ENCODE measurements around the gene NRP2. TPM values are rescaled to one million over a fixed set of nuclear protein-coding genes. Genes with fewer than 3 reads are reported as not detected.

The NRP2 gene
- total RNA-seq, 2 experiments from 2014 or later, result 0.35 to 2.6 TPM

DNA sequence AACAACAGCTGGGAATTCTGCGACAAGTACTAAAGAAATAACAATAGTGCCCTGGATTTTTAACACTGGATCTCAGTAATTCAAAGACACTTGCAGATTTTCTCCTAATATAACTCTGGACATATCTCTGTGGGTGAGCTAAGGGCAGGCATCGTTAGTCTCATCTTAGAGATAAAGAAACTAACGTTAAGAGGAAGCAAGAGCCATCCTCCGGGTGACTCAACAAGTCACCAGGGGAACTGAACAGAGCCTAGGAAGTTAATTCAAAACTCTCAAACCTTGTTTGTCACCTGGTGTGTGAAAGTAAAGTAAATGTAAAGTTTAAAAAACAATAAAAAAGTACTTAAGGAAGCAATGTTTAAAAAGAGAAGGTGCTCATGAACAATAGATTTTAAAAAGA is 41.6 kb upstream of the NRP2 start:
- Histone ChIP-seq H3K9me2 (ENCODE audit: insufficient read depth, low read length) (no peaks in the 10 kb centered on the region), H2AFZ (ENCODE audit: low read length) (no peak overlapping the region), H3K4me1 (ENCODE audit: insufficient read depth, low read length, poor library complexity, severe bottlenecking) (no peaks in the 10 kb centered on the region), H3K79me2 (ENCODE audit: insufficient read depth, low read depth, low read length) (no peaks in the 10 kb centered on the region), H3K4me2 (ENCODE audit: low read length) (no peak overlapping the region), H3K27ac (ENCODE audit: low read depth, low read length, poor library complexity, severe bottlenecking) (no peak overlapping the region), H3K9me3 (ENCODE audit: low read length) (no peaks in the 10 kb centered on the region), H3K4me3 (ENCODE audit: low read depth, low read length, poor library complexity, severe bottlenecking) (no peak overlapping the region), H3K36me3 (ENCODE audit: insufficient read depth, low read length) (no peaks in the 10 kb centered on the region), H4K20me1 (ENCODE audit: insufficient read depth, low read length) (no peaks in the 10 kb centered on the region)
- BruUV-seq (replicated peaks), result no TSS peak
- ChIA-PET POLR2A (interaction anchor here (0.6 to 0.9 kb wide), 2 partner anchors 12 to 789 kb away, joined by 3 read pairs; no protein-coding TSS in a partner anchor), CTCF (ENCODE audit: unreplicated experiment) (no interaction called here)
- TF ChIP-seq, protein P1, sequence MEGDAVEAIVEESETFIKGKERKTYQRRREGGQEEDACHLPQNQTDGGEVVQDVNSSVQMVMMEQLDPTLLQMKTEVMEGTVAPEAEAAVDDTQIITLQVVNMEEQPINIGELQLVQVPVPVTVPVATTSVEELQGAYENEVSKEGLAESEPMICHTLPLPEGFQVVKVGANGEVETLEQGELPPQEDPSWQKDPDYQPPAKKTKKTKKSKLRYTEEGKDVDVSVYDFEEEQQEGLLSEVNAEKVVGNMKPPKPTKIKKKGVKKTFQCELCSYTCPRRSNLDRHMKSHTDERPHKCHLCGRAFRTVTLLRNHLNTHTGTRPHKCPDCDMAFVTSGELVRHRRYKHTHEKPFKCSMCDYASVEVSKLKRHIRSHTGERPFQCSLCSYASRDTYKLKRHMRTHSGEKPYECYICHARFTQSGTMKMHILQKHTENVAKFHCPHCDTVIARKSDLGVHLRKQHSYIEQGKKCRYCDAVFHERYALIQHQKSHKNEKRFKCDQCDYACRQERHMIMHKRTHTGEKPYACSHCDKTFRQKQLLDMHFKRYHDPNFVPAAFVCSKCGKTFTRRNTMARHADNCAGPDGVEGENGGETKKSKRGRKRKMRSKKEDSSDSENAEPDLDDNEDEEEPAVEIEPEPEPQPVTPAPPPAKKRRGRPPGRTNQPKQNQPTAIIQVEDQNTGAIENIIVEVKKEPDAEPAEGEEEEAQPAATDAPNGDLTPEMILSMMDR (conservative IDR thresholded peaks at IDR 0.05; ENCODE audit: low read length), result no peak
- no peak for TF ChIP-seq EZH2phosphoT487 (IDR thresholded peaks at IDR 0.05; ENCODE audit: borderline replicate concordance, low read depth, low read length)
- intact Hi-C loops (cut with micrococcal nuclease; ENCODE audit: unreplicated experiment), result no loop called here
- DNase-seq (ENCODE audit: low spot score), result no peak

DNA sequence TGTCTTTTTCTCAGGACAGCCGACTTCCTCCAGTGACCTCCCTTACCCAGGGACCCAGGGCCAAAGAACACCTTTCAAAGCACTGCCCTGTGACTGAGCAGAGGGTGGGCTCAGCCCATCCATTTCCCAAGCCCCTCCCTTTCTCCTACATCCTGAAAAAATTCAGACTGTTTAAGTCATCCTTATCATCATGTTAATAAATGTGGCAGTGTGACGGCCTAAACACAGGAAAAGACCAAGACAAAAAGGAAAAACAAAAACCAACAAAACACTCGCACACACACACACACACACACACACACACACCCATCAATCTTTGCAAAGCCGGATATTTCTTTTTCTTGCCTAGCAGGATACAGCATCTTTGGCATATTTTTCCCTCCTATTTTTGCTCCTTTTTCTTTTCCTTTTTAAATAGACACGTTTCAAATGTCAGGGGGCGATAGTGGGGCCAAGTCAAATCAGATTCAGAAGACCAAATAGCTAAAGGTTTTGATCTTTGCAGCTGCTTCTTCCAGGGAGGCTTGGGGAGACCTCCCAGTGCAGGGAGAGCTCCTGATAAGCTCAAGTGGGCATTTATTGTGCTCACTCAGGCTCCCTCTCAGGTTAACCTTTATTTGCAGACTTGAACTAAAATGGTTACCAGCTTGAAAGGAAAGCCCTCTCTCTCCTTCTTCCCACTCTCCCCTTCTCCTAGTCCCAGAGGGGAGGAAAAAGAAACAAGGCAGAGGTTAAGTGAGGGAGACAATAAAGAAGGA is 39.5 kb upstream of the NRP2 start:
- Histone ChIP-seq H2AFZ (ENCODE audit: low read length) (no peak overlapping the region), H3K4me2 (ENCODE audit: low read length) (no peak overlapping the region), H3K79me2 (ENCODE audit: insufficient read depth, low read depth, low read length) (no peaks in the 10 kb centered on the region), H3K9me3 (ENCODE audit: low read length) (no peaks in the 10 kb centered on the region), H3K4me1 (ENCODE audit: insufficient read depth, low read length, poor library complexity, severe bottlenecking) (no peaks in the 10 kb centered on the region), H3K9me2 (ENCODE audit: insufficient read depth, low read length) (no peaks in the 10 kb centered on the region), H4K20me1 (ENCODE audit: insufficient read depth, low read length) (no peaks in the 10 kb centered on the region), H3K4me3 (ENCODE audit: low read depth, low read length, poor library complexity, severe bottlenecking) (no peak overlapping the region), H3K36me3 (ENCODE audit: insufficient read depth, low read length) (no peaks in the 10 kb centered on the region), H3K27ac (ENCODE audit: low read depth, low read length, poor library complexity, severe bottlenecking) (no peak overlapping the region)
- ChIA-PET POLR2A (no interaction called here), CTCF (ENCODE audit: unreplicated experiment) (no interaction called here)
- TF ChIP-seq EZH2phosphoT487 (IDR thresholded peaks at IDR 0.05; ENCODE audit: borderline replicate concordance, low read depth, low read length), result no peak
- TF ChIP-seq, protein P1 (conservative IDR thresholded peaks at IDR 0.05; ENCODE audit: low read length), result no peak
- intact Hi-C loops (cut with micrococcal nuclease; ENCODE audit: unreplicated experiment), result no loop called here
- DNase-seq (ENCODE audit: low spot score), result no peak
- no TSS peak for BruUV-seq (replicated peaks)

DNA sequence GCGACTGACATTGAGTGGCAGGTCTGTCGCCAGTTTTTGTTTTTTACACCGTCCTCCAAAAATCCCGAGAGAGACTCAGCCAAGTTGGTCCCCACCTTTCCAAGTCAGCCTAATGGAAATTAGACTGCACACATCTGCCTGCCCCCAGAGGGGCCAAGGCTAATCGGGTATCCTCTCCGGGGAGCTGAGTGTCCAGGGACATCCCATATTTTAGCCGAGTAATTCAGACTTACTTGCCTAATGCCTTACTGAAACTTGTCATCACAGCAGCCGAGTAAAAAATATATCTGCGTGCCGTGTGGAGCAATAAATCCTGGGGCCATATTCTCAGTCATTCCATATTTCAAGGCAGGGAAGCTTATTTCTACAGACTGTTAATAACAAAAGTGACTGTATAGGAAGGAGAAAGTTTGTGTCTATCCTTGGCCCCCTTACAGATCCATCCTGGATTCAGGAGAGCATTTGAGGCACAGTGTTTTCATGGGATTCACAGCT is 38.9 kb upstream of the NRP2 start:
- no TSS peak for BruUV-seq (replicated peaks)
- no peak for DNase-seq (ENCODE audit: low spot score)
- H3K4me3 ChIP-seq (ENCODE audit: low read depth, low read length, poor library complexity, severe bottlenecking), result no peak overlapping the region
- H3K79me2 ChIP-seq (ENCODE audit: insufficient read depth, low read depth, low read length), result no peaks in the 10 kb centered on the region
- POLR2A ChIA-PET, result no interaction called here
- no peaks in the 10 kb centered on the region for H3K9me3 ChIP-seq (ENCODE audit: low read length)
- CTCF ChIA-PET (ENCODE audit: unreplicated experiment), result no interaction called here
- no peak overlapping the region for H3K27ac ChIP-seq (ENCODE audit: low read depth, low read length, poor library complexity, severe bottlenecking)
- intact Hi-C loops (cut with micrococcal nuclease; ENCODE audit: unreplicated experiment), result no loop called here
- no peaks in the 10 kb centered on the region for H3K4me1 ChIP-seq (ENCODE audit: insufficient read depth, low read length, poor library complexity, severe bottlenecking)
- H3K4me2 ChIP-seq (ENCODE audit: low read length), result no peak overlapping the region
- no peak for TF ChIP-seq EZH2phosphoT487 (IDR thresholded peaks at IDR 0.05; ENCODE audit: borderline replicate concordance, low read depth, low read length)
- TF ChIP-seq, protein P1 (conservative IDR thresholded peaks at IDR 0.05; ENCODE audit: low read length), result no peak
- no peaks in the 10 kb centered on the region for H3K9me2 ChIP-seq (ENCODE audit: insufficient read depth, low read length)
- H4K20me1 ChIP-seq (ENCODE audit: insufficient read depth, low read length), result no peaks in the 10 kb centered on the region
- no peaks in the 10 kb centered on the region for H3K36me3 ChIP-seq (ENCODE audit: insufficient read depth, low read length)
- no peak overlapping the region for H2AFZ ChIP-seq (ENCODE audit: low read length)
